T-helper 2 cell (primary cell): Measurements from ENCODE around the gene ZNF423.

Source experiments
- DNase-seq, 5 experiments: peaks; one replicate each; pipeline versions ENCODE4 v3.0.0 to v3.0.0-alpha.2; 2012 to 2022

Gene ZNF423

GRCh38 chr16:49717689-49718088 lies 138.2 kb downstream of the ZNF423 start:
- no peak for DNase-seq

GRCh38 chr16:49716339-49716934 lies 139.5 kb downstream of the ZNF423 start:
- DNase-seq, result no peak

- no peak for DNase-seq
Observed at GRCh38 chr16:49713770-49714169, 142.1 kb downstream of the ZNF423 start.

DNA sequence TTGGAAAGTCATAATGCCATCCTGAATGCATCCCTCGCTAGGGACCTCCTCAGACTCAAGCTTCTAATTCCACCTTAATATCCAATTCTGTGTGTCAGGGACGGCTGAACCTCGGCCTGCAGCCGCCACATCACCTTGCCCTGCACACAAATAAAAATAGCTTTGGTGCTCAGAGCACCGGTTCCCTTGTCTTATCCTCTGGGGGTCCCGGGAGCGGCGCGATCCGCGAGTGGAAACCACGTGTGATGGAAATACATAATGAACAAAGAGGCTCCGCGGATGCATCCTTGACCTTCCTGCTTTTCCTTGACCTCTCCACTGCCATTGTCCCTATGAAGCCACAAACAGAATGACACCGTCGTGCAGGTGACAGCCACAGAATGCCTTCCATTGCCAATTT lies 143.4 kb downstream of the ZNF423 start:
- no peak for DNase-seq

DNA sequence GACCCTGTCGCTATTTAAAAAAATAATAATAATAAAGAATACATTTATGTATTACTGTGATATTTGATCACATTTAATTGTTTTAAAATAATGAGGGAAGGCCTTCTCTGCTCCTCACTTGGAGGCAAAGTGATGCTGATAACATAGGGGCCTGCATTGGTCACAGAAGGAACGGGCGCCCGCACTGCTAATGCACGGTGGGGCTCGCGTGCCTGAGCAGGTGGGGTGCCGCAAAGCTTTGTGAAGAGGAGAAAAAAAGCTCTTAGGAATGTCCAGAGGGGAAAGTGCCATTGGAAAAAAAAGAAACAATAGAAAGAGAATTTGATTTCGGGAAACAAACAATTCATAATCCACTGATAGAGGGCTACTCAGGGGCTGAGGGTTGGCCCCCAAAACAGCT lies 143.8 kb downstream of the ZNF423 start:
- no peak for DNase-seq

DNA sequence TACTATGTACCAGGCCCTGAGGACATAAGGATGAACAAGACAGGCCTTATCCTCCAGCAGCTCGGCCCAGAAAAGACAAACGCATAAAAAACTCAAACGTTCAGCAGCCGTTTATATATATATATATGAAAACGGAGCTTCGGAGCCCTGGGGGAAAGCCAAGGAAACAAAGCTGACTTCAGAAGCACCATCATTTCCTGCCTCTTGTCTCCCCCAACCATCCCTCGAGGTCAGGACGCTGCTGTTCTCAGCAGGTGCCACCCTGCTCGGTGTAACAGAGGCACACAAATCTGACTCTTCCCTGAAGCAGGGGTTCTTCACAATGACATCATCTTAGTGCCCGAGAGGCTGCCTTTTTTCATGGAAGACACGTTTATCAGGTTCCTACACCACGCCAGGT lies 146.9 kb downstream of the ZNF423 start:
- no peak for DNase-seq

DNA sequence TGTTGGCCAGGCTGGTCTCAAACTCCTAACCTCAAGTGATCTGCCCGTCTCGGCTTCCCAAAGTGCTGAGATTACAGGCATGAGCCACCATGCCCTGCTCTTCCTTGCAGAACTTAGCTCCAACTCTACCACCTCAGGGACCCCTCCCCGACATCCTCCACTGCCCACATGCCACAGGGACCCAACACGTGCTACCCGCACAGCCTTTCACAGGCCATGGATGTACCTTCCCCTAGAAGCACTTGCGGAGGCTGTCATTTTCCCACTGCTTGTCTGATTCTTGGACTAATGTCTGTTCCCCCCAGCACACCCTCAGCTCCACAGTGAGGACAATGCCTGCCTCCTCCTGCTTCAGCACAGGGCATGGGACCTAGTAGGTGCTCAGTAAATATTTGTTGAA lies 147.4 kb downstream of the ZNF423 start:
- DNase-seq, result no peak

DNA sequence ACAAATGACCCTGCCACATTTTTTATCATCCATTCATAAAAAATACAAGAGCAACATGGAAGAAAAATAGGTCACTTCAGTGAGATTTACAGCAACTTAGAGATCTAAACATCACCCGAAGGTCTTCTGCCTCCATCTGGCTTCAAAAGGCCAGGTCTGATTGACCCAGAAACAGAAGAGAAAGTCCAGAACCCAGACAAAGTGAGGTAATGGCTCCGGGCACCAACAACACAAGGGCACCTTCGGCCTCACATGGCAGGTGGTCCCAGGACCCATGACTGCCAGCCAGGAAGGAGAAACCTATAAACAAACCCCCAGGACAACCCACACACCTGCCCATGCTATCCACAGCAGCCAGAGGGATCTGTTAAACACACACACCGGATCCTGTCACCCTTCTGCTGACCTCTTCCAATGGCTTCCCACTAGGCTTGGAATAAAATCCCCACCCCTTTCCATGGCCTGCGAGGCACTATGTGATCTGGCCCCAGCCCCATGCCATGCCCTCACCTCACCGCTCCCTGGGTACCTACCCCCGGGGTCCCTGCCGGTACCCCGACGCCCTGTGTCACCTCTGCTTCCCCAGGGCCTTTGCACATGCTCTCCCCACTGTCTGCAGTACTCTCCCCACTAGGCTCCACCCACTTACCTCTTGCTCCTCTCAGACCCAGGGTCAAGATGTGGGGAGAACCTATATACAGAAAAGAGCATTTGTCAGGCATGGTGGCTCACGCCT lies 149.1 kb downstream of the ZNF423 start:
- DNase-seq, result no peak

- DNase-seq, result no peak
Observed at GRCh38 chr16:49704586-49705155, 151.2 kb downstream of the ZNF423 start.

GRCh38 chr16:49703483-49703882 lies 152.4 kb downstream of the ZNF423 start:
- DNase-seq, result no peak

GRCh38 chr16:49701789-49702494 lies 154.0 kb downstream of the ZNF423 start:
- DNase-seq, result no peak

GRCh38 chr16:49701065-49701685 lies 154.7 kb downstream of the ZNF423 start:
- DNase-seq, result no peak

DNA sequence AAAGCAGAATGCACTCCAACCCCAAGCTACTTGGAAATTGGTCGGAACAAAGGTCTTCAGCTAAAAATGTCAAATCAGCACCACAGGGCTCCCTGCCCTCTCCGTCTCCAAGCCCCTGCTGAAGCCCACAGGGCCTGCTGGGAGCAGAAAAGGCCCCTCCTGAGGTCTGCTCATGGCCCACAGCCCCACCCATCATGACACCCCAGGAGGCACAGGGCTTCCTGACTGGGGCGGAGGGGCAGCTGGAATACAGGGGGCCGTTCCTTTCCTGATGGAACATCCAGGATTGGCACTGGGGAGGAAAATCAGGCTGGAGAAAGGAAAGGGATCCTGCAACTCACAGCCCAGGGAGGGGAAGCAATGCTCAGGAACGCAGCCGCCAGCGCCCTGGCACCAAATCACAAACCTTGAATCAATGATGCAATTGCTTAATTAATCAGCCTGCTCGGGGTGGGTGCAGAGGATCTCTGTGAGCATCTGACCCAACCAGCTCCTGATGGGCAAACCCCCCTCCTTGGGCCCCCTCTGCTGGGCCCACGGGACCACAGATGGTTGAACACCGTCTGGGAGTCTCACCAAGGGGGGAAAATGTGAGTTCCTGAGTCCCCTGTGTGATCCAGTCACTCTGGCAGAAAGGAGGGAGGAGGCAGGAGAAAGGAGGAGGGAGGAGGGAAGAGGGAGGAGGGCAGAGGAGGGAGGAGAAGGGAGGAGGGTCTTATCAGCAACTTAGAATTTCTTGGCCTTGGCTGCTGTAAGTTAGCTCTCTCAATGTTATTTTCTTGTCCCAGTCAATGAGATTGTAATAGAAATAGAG lies 155.5 kb downstream of the ZNF423 start:
- no peak for DNase-seq

GRCh38 chr16:49699841-49700175 lies 156.1 kb downstream of the ZNF423 start:
- DNase-seq, result no peak

DNA sequence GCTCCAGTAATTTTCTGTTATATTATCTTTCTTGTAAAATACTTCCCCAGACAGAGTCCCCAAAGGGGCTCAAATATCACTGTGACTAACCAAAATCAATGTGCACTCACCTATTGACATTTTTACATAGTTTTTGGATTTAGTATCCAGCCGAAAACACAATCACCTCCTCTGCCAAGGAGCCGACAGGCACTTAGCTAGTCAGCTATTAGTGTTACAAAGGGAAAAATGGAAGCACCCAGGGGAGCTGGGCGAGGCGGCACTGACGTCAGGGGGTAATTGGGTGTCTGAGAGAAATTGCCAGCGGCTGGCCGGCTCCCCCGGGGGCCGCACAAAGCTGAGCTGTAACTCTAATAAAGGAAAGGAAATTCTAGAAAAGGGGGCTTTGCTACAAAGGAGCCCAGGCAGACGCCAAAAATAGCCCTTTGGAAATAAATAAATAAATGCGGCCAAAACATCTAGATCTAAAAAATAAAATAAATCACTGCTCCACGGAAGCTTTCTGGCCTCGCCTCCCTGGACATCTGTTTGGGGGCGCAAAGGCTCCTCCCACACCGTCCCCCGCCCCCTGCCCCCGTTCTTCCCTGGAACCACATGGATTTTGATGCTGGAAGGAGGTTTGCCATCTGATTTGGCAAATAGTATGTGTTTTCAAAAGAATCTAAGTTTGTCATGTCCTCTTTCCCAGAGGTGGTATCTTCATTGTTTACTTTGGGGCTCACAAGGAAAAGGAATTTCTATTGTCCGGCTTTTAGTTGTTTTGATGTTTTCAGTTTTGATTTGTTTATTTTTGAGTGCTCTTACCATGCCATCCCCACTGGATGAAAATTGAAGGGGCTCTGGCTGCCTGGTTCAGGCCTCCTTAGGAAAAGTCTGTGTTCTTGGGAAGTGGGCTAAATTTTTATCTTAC lies 156.7 kb downstream of the ZNF423 start:
- no peak for DNase-seq

GRCh38 chr16:49698453-49698815 lies 157.5 kb downstream of the ZNF423 start:
- DNase-seq, result no peak

- no peak for DNase-seq
Observed at GRCh38 chr16:49697631-49698452, 158.1 kb downstream of the ZNF423 start.

DNA sequence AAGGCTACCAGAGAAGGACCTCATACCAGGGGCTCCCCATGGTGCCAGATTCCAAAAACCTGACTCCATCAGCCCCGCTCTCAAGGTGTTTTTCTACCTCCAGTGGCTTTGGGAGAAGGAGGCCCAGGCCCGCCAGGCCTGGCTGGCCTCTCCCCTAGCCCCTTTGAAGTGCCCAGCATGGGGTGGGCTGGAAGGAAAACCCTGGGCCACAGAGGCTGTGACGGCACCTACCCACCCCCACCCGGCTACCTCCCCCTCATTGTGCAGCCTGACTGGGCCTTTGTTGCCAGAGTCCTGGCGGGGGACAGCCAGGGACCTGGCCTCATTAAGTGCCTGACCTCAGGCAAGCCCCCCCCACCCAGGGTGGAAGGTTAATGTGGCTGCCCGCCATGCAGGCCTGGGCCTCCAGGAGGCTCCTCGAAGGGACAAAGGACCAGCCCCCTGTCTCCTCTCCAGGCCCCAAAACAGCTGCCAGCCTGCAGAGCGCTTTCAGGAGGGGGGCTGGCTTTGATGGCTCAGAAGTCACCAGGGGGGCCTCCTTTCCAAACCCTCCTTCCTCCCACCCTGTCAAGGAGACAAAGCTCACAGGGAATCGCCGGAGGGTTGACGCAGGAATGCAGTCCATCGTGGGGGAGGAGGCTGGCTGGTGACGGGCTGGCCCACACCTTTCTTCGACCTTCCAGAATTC lies 159.4 kb downstream of the ZNF423 start:
- DNase-seq, result no peak

DNA sequence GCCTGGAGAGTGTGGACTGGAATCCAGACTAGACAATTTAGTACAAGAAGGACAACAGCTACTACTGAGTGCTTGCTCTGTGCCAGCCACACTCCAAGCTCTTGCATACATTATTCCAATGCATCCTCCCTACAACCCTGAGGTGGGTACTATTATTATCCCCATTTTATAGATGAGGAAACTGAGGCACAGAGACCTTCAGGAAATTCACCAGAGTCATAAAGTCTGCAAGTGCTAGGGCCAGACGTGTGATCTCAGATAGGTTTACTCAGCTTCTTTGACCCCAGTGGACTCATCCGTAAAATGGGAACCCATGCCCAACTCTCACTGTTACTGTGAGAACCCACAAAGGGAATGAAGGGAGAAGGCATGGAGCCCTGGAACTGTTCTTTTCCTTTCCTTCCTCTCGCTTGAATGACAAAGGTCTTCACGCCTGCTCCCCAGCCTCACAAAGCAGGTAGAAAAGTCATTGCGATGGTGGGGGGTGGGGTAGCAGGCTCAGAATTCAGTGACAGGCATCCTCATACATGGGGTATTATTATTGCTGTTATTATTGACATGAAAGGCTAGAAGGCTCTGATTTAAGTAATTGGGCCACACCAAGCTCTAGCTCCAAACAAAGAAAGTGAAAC lies 160.0 kb downstream of the ZNF423 start:
- DNase-seq, result no peak
